HG03378 (cell line): ENCODE data around the gene PPARA.
"Not testable (repeated sequence)": the region's sequence is repeated elsewhere in the genome, so short reads cannot be mapped to it uniquely, and the experiment has no call there.

Experiments
- ATAC-seq: cut with Tn5 transposase; IDR thresholded peaks from one replicate; pipeline ENCODE4 v1.9.1; 2021; ENCODE audit warnings: mild to moderate bottlenecking, moderate library complexity; ENCODE audit not compliant: unreplicated experiment

PPARA gene

GRCh38 chr22:46165977-46166376, 15.7 kb downstream of the PPARA start:
- ATAC-seq = no peak

GRCh38 chr22:46169628-46170027, 19.3 kb downstream of the PPARA start:
- no peak for ATAC-seq

- no peak for ATAC-seq
Observed at GRCh38 chr22:46171940-46172339, 21.6 kb downstream of the PPARA start.

- no peak for ATAC-seq
Observed at GRCh38 chr22:46172522-46173110, 22.3 kb downstream of the PPARA start.

GRCh38 chr22:46173152-46173551, 22.8 kb downstream of the PPARA start:
- ATAC-seq = no peak

- ATAC-seq = no peak
Observed at GRCh38 chr22:46175631-46176030, 25.3 kb downstream of the PPARA start.

GRCh38 chr22:46176508-46177003, 26.2 kb downstream of the PPARA start:
- no peak for ATAC-seq

GRCh38 chr22:46178755-46179505, 28.6 kb downstream of the PPARA start:
- no peak for ATAC-seq

- no peak for ATAC-seq
Observed at GRCh38 chr22:46179748-46180147, 29.4 kb downstream of the PPARA start.

- no peak for ATAC-seq
Observed at GRCh38 chr22:46180370-46181137, 30.2 kb downstream of the PPARA start.

- no peak for ATAC-seq
Observed at GRCh38 chr22:46183733-46184132, 33.4 kb downstream of the PPARA start.

GRCh38 chr22:46185283-46185682, 35.0 kb downstream of the PPARA start:
- no peak for ATAC-seq

GRCh38 chr22:46187862-46188261, 37.5 kb downstream of the PPARA start:
- ATAC-seq = no peak

GRCh38 chr22:46192210-46192993, 42.1 kb downstream of the PPARA start:
- ATAC-seq = no peak

- no peak for ATAC-seq
Observed at GRCh38 chr22:46193898-46194310, 43.6 kb downstream of the PPARA start.

GRCh38 chr22:46195487-46196165, 45.3 kb downstream of the PPARA start:
- ATAC-seq = no peak

GRCh38 chr22:46196278-46196677, 46.0 kb downstream of the PPARA start:
- ATAC-seq = no peak

GRCh38 chr22:46198274-46198673, 47.9 kb downstream of the PPARA start:
- ATAC-seq = no peak

- not testable (repeated sequence) for ATAC-seq
Observed at GRCh38 chr22:46198806-46199205, 48.5 kb downstream of the PPARA start.

- no peak for ATAC-seq
Observed at GRCh38 chr22:46201059-46201757, 50.9 kb downstream of the PPARA start.
